NT2/D1 (cell line): ENCODE data around the gene C15orf40.
"Not testable (repeated sequence)": the region's sequence is repeated elsewhere in the genome, so short reads cannot be mapped to it uniquely, and the experiment has no call there.

ENCODE experiments used
- DNase-seq: peaks from one replicate; pipeline ENCODE4 v3.0.0-alpha.2; 2011; ENCODE audit warnings: low read depth, low spot score
- H3K27me3 ChIP-seq: 2 replicates; pipeline ENCODE4 v1.6.0; 2011; ENCODE audit warnings: mild to moderate bottlenecking; ENCODE audit not compliant: insufficient read length, insufficient read depth
- H3K36me3 ChIP-seq: 2 replicates; pipeline ENCODE4 v1.6.1; 2011; ENCODE audit warnings: mild to moderate bottlenecking, low read length, mixed read lengths; ENCODE audit not compliant: insufficient read depth, insufficient read length
- H3K4me1 ChIP-seq: 2 replicates; pipeline ENCODE4 v1.5.1; 2011; ENCODE audit not compliant: insufficient read depth, insufficient read length
- H3K4me3 ChIP-seq: 2 replicates; pipeline ENCODE4 v1.5.1; 2011; ENCODE audit warnings: low read depth; ENCODE audit not compliant: insufficient read length
- H3K9ac ChIP-seq: 2 replicates; pipeline ENCODE4 v1.6.0; 2011; ENCODE audit warnings: low read depth; ENCODE audit not compliant: insufficient read length
- H3K9me3 ChIP-seq: 2 replicates; pipeline ENCODE4 v1.5.1; 2011; ENCODE audit warnings: mild to moderate bottlenecking, low read length; ENCODE audit not compliant: insufficient read depth
- SUZ12 ChIP-seq: IDR thresholded peaks from 2 replicates; pipeline ENCODE4 v1.6.1; 2011; ENCODE audit not compliant: insufficient read length, insufficient read depth; ENCODE audit errors: extremely low read depth
- YY1 ChIP-seq: IDR thresholded peaks from 2 replicates; pipeline ENCODE4 v1.6.1; 2011; ENCODE audit not compliant: insufficient read length, insufficient read depth
- ZNF274 ChIP-seq: IDR thresholded peaks from 2 replicates; pipeline ENCODE4 v1.6.1; 2011; ENCODE audit warnings: mild to moderate bottlenecking, low read depth, low read length

The C15orf40 gene

GRCh38 chr15:83036253-83036652, 24.8 kb upstream of the C15orf40 start:
- peaks cover 8% of the 10 kb centered on the region; the same call in 1 of the 2 replicates for H3K9me3 ChIP-seq
- H3K4me1 ChIP-seq: no peaks in the 10 kb centered on the region
- TF ChIP-seq YY1 (no peak), SUZ12 (no peak), ZNF274 (no peak)
- no peaks in the 10 kb centered on the region for H3K27me3 ChIP-seq
- H3K36me3 ChIP-seq: peaks cover 40% of the 10 kb centered on the region
- DNase-seq: no peak
- no peak overlapping the region for H3K4me3 ChIP-seq
- no peak overlapping the region for H3K9ac ChIP-seq

GRCh38 chr15:83031234-83031633, 19.8 kb upstream of the C15orf40 start:
- H3K4me1 ChIP-seq, H3K9me3 ChIP-seq, H3K27me3 ChIP-seq, H3K9ac ChIP-seq, DNase-seq, H3K4me3 ChIP-seq: not testable (repeated sequence)
- peaks cover 43% of the 10 kb centered on the region for H3K36me3 ChIP-seq

- Histone ChIP-seq H3K9ac (no peak overlapping the region), H3K9me3 (peaks cover 8% of the 10 kb centered on the region; the same call in 1 of the 2 replicates), H3K27me3 (no peaks in the 10 kb centered on the region), H3K36me3 (peaks cover 48% of the 10 kb centered on the region), H3K4me1 (no peaks in the 10 kb centered on the region), H3K4me3 (no peak overlapping the region)
- no peak for TF ChIP-seq YY1
- TF ChIP-seq SUZ12: no peak
- TF ChIP-seq ZNF274: no peak
- peak; percentile 50 for DNase-seq
Measured at GRCh38 chr15:83030021-83030420, 18.6 kb upstream of the C15orf40 start.

GRCh38 chr15:83018436-83018835, 7.0 kb upstream of the C15orf40 start:
- no peak for DNase-seq
- no peaks in the 10 kb centered on the region for H3K27me3 ChIP-seq
- no peaks in the 10 kb centered on the region for H3K4me1 ChIP-seq
- peaks cover 65% of the 10 kb centered on the region for H3K36me3 ChIP-seq
- H3K4me3 ChIP-seq: no peak overlapping the region
- H3K9ac ChIP-seq: no peak overlapping the region
- TF ChIP-seq SUZ12: no peak
- no peak for TF ChIP-seq ZNF274
- TF ChIP-seq YY1: no peak
- H3K9me3 ChIP-seq: no peaks in the 10 kb centered on the region

GRCh38 chr15:83016906-83017305, 5.5 kb upstream of the C15orf40 start:
- no peaks in the 10 kb centered on the region for H3K27me3 ChIP-seq
- no peak for DNase-seq
- H3K36me3 ChIP-seq: peaks cover 60% of the 10 kb centered on the region
- H3K9ac ChIP-seq: no peak overlapping the region
- TF ChIP-seq ZNF274: no peak
- TF ChIP-seq SUZ12: no peak
- TF ChIP-seq YY1: no peak
- no peak overlapping the region for H3K4me3 ChIP-seq
- peaks cover 2% of the 10 kb centered on the region for H3K4me1 ChIP-seq
- peaks cover 12% of the 10 kb centered on the region; the same call in 1 of the 2 replicates for H3K9me3 ChIP-seq

- H3K4me3 ChIP-seq: no peak overlapping the region
- DNase-seq: no peak
- TF ChIP-seq YY1: no peak
- no peak for TF ChIP-seq SUZ12
- no peak for TF ChIP-seq ZNF274
- H3K9ac ChIP-seq: no peak overlapping the region
- peaks cover 4% of the 10 kb centered on the region for H3K4me1 ChIP-seq
- no peaks in the 10 kb centered on the region for H3K27me3 ChIP-seq
- peaks cover 47% of the 10 kb centered on the region for H3K36me3 ChIP-seq
- peaks cover 18% of the 10 kb centered on the region for H3K9me3 ChIP-seq
Measured at GRCh38 chr15:83015361-83015760, 3.9 kb upstream of the C15orf40 start.

GRCh38 chr15:83014205-83014653, 2.8 kb upstream of the C15orf40 start:
- Histone ChIP-seq H3K27me3 (no peaks in the 10 kb centered on the region), H3K36me3 (peaks cover 49% of the 10 kb centered on the region), H3K9ac (no peak overlapping the region), H3K9me3 (peaks cover 25% of the 10 kb centered on the region), H3K4me3 (no peak overlapping the region), H3K4me1 (peaks cover 4% of the 10 kb centered on the region)
- no peak for TF ChIP-seq ZNF274
- TF ChIP-seq YY1: no peak
- no peak for TF ChIP-seq SUZ12
- DNase-seq: no peak

GRCh38 chr15:83012636-83013035, 1.2 kb upstream of the C15orf40 start:
- DNase-seq: no peak
- peaks cover 49% of the 10 kb centered on the region for H3K36me3 ChIP-seq
- H3K4me1 ChIP-seq: peaks cover 4% of the 10 kb centered on the region
- H3K4me3 ChIP-seq: no peak overlapping the region
- H3K27me3 ChIP-seq: no peaks in the 10 kb centered on the region
- H3K9ac ChIP-seq: no peak overlapping the region
- no peak for TF ChIP-seq SUZ12
- TF ChIP-seq YY1: no peak
- no peak for TF ChIP-seq ZNF274
- H3K9me3 ChIP-seq: peaks cover 25% of the 10 kb centered on the region
